Stimulated activated CD4-positive, alpha-beta T cell treated with anti-CD3 and anti-CD28 coated beads, Interleukin-4, amount 100 ng/mL, for 1 hour (primary cell): ENCODE data around the gene TFF2.

Experiments
- DNase-seq: peaks from one replicate; pipeline ENCODE4 v3.0.0-alpha.2; 2020

Gene TFF2

DNA sequence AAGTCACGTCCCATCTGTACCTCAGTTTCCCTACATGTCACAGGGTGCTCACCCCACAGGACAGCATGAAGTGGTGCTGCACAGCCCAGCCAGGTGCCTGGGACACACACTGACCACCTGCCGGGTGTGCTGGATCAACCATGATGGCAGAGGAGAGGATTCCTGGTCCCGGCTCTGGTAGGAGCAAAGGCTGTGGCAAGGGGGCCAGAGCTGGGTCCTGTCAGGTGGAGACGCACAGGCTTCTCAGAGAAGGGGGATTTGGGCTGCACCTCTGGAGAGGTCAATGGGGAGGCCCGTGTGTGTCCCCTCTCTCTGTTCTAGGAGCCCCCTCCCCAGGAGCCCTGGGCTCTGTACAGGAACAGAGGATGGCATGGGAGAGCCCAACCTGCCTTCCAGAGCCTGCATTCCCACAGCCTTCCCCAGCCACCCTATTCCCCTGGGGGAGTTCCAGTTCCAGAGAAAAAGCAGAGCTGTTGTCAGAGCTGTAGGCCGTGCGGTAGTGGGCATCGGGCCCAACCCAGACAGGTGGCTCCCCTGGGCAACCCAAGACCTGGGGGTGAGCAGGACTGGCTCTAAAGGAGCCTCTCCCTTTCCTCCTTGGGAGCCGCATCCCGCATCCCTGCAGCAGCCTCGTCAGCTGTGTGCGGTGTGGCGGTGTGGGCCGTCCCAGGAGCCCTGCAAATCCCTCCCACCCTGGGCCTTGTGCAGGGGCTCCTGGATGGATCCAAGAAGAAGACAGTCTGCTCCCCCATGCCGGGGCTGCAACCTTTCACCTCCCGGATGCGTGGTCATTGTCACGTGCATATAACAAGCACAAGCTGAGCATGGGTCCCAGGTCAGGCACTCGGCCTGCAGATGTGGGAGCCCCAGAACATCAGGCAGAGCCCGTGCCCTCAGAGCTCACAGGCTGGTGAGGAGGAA is 32.7 kb downstream of the TFF2 start:
- no peak for DNase-seq

DNA sequence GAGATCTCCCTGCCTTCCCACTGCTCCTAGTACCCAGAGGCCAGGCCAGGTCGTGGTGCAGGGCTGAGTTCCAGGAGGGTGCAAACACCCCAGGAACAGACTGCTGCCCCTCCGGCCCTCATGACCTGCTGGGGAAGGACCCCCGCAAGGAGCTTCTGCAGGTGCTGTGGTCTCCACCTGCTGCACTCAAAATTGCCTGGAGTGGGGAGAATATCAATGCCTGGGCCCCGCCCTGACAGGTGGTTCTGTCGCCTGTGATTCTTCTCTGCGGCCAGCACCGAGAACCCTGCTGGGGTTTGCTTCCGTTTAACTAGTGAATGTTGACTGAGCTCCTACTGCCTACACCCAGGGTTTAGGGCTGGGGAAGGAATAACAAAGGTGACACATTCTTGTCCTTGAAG is 33.5 kb downstream of the TFF2 start:
- no peak for DNase-seq

DNA sequence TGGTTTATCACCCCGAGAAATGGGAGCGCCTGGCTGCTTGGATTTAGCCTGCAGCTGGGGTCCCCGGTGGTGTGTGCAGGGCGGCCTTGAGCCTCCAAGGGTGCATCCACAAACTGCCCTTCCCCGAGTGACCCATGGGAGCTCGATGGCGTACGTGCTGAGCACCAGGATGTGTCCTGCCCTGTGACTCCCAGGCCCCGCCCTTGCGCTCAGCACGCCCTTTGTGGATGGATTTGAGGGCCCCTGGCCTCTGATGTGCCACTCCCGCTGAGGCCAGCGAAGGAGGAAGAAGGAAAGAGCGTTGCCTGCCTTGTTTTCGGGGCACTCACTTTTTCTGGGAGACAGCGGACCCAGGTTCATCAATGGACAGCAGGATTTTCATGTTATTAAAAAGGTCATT is 33.9 kb downstream of the TFF2 start:
- DNase-seq: no peak

DNA sequence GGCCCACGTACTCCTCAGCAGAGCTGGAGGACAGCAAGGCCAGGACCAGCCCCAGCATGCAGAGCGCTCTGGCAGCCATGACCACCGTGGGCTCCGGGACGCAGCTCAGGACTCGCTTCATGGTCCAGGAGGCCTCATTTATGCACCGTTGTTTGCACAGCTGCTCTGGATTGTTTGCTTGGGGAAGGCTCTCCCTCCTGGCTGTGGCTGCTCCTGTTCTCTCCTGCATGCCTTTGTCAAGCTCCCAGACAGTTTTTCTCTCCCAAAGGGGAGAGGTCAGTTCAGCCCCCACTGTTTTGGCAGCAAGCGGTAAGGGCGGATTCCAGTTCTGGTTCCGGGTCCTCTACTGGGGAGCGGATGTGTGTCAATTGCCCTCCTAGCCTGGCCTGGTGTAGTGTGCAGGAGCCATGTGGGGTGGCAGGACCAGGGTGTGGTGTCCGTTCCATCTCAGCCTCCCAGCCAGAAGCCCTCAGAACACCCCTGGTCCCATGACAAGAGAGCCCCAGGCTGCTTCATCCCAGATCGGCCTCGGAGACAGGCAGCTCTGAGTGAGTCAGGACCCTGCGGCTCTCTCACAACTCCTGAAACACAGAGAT is 35.4 kb downstream of the TFF2 start, which contains the start of gene TFF3:
Gene TFF3 (minus strand): TSS at position 114 of the 596 bp plus-strand sequence. CDS start 35 bp downstream, at position 79.
- DNase-seq: no peak

DNA sequence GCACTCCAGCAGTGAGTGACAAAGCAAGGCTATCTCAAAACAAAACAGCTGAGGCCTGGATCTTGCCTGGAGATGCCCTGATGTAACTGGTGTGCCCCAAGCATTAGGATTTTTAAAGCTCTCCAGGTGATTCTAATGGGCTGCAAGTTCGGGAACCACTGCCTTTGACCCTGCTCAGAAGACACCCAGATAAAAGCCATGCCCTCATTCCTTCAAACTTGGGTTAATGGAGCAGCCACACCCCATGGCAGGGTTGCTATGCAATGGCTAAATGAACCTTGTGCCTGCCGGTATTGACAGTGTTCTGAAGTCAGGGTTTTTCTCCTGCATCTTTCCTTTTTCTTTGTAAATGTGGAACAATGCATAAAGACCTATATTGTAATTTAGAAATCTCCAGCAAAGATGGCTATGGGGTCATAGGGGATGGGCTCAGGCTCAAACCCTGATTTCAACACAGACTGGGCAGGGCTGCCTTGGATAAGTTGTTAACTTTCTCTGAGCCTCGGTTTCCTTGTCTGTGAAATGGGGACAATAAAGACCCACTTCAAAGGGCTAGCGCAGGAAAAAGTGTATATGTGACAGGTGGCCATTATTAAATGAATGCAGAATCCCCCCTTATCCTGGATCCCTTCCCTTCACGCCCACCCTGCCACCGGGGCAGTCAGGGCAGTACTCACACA is 36.0 kb downstream of the TFF2 start:
- no peak for DNase-seq

DNA sequence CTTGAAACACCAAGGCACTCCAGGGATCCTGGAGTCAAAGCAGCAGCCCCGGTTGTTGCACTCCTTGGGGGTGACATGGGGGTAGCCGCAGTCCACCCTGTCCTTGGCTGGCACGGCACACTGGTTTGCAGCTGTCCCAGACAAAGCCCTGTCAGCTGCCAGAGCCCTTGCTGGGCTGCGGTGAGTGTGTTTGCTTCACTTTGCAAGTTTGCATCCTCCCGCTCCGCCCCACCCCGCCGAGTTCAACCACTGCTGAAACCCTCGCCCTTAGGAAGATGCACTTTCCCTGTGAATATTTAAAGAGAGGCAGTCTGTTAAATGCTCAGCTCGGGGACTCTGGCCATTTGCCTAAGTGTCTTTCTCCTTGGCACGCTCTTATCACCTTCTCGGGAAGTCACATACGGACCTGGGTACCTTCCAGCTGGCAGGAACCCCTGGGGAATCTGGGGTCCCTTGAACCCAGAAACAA is 37.3 kb downstream of the TFF2 start:
- no peak for DNase-seq

DNA sequence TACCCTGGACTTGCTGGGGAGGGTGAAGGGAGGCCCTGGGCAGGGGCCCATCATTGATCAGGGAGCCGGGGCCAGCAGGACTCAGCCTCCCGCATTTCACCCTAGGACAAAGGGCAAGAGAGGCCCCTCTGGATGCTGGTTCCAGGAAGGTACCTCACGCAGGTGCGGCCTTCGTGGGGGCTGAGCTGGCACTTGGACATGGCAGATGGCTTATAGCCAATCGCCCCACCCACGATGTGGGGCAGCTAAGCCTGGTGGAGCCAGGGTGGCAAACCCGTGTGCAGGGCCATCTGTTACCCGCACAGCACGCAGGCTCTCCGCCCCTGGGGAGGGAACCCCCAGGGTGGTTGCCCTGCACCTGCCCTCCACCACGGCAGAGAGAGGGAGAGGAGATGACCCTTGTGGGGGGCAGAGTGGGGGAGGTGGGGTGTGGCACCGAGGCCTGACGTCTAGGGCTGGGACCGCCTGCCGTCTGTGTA is 38.1 kb downstream of the TFF2 start:
- no peak for DNase-seq

DNA sequence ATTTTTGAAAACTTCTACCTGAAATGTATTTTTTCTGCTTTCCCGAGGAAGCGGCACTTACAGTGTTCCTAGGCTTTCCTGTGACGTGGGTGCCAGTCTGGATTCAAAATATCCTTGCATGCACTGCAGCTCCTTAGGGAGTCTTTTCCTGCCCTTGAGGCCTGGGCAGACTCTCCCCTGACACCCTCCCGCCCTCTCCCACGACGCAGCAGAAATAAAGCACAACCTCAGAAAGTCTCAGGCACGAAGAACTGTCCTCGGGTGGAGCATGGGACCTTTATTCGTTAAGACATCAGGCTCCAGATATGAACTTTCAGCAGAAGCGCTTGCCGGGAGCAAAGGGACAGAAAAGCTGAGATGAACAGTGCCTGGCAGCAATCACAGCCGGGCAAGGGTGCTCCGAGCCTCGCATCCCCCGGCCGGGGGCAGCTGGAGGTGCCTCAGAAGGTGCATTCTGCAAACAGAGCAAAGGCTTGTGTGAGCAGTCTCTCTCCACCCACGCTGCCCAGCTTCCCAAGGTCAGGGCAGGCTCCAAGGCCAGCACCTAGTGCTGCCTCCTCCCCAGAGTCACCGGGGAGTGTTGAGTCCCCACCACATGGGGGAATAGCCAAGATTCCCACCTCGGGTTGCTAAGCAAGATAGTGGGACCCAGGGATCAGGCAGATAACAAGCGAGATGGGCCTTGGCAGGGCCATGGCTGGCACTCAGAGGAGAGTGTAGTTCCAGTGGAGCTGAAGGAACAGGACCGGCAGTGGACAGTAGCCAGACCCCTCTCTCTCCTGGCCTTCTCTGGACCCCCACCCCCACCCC is 38.8 kb downstream of the TFF2 start:
- DNase-seq: no peak

DNA sequence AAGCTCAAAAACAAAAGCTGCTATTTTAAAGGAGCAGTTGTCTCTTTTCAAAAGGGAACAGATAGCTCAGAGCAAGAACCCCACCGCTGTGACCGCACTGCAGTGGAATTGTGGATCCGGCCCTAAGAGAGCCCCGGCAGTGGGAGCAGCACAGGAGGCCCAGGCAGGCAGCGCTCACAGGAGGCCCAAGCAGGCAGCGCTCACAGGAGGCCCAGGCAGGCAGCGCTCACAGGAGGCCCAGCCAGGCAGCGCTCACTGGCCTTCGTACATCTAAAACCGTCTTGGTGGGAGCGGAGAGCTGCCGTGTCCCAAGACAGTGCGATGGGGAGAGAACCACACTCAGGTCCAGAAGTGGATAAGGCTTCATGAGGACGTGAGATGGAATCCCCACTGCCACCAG is 39.6 kb downstream of the TFF2 start:
- DNase-seq: no peak

DNA sequence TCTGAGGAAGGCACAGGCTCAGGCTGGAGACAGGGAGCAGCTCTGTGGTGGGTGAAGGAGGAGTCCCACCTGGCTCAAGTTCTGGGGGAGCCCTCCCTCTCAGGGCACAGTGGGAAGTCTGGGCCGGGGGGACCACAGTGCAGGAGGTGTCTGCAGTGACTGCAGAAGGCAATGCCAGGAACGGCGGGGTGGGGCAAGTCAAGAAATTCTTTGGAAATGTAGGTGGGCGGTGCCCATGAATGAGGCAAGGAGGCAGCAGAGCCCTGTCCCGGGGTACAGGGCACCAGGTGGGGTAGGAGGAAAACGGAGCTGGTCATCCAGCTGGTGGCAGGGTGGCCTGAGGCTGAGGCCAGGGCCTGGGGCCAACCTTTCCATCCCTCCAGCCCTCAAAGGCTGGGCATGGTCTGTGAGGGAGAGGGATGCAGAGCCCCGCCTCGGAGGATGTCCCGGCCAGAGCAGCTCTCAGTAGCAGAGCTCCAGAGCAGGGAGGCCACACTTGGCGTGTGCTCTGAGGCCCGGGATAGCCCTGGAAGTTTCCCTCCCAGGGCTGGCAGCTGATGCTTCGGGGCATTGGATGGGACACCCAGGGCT is 40.3 kb downstream of the TFF2 start:
- DNase-seq: no peak

DNA sequence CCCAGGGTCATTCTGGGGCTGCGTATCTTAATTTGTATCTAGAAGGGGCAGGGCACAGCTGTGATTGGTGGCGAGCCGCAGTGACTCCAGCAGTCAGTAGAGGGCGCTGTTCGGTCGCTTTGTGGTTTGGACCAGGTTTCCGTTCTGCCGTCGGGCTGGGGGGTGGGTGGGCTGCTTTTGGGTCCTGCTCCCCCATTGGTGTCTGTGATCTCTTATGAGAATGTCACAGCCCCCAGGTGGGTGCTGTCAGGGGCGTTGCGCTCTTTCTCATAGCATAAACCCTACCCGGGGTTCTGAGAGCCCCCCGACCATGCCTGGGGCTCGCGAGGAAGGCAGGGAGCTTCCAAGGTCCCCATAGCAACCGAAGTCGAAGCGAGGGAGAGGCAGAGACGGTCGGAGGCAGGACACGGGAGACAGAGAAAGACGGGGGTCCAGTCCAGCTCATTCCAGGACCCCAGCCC is 41.0 kb downstream of the TFF2 start:
- peak; percentile 73 for DNase-seq

DNA sequence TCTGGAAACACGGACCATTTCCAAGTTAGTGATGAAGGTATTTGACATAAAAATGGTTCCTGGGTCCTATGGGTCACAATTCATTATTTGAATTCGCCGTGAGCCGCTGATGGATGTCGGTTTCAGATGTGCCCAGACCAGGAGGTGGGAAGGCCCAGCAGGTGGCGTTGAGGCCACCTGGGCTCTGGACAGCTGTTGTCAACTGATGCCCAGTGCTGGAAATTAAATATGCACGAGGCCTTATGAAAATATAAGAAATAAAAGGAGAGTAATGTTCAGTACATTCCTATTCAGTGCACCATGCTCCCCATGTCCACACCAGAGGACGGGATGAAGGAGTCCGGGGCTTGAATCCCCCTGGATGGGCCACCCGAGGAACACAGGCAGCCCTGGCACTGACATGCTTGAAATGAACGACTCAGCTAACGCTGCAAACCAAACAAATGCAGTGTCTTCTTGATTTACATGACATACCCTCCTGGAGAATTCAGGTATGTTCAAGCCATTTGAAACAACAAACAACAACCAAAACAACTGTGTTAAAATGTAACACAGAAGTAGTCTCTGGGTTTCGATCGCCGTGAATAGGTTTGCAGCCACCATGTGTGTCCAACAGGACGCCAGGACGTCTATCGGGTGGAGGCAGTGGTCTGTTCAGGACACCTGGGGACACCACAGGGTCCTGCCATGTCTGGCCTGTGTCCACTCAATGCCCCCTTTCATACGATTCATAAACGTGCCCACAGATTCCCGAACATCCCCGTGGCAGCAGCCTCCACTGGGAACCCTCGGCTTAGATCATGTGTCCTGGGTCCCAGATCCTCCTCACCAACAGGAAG is 41.7 kb downstream of the TFF2 start:
- DNase-seq: no peak

DNA sequence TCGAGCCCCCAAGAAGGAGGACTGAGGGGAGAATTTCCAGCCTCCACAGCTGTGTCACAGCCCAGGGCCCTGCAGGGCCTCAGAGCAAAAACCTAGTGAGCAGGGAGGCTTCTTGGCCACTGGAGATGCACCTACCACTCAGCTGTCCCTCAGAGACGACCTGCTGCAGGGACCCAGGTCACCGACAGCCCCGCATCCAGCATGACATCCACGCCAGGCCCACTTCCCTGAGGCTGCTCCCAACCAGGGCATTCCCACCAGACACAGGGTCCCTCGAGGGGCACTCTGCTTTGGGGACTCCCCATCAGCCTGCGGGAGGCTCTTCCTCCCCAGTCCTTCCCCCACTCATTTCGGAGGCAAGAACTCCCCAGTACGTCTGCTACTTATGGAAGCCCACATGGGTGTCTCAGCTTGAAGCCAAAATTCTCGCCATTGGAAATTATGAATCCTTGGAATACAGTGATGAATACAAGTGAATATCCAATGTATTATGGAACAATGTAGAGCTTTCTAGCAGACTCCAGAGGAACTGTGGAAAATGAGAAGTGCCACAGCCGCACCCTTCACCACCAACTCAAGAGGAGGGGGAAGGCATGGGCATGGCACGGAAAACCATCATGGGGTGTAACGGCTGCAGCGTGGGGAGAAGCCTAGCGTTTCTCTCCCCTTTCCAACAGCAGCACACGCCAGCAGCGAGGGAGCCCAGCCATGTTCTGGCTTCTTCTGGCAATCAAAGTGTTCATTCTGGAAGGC is 42.5 kb downstream of the TFF2 start:
- no peak for DNase-seq

DNA sequence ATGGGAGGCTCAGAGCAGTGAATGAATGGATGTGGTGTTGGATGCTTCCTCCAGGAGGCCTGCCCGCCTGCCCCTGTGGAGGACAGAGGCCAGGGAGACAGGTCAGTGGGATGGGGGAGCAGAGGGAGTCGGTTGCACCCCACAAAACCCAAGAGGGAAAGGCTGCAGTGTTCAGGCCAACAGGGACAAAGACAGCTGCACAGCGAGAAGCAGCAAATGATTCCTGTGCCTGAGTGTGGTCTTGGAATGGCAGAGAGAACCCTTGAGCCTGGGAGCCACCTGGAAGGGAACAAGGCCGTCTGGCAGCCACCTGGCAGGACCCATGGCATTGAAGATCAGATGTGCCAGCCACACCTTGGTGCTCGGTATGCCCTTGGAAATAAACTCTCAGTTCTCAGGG is 43.7 kb downstream of the TFF2 start:
- DNase-seq: no peak

DNA sequence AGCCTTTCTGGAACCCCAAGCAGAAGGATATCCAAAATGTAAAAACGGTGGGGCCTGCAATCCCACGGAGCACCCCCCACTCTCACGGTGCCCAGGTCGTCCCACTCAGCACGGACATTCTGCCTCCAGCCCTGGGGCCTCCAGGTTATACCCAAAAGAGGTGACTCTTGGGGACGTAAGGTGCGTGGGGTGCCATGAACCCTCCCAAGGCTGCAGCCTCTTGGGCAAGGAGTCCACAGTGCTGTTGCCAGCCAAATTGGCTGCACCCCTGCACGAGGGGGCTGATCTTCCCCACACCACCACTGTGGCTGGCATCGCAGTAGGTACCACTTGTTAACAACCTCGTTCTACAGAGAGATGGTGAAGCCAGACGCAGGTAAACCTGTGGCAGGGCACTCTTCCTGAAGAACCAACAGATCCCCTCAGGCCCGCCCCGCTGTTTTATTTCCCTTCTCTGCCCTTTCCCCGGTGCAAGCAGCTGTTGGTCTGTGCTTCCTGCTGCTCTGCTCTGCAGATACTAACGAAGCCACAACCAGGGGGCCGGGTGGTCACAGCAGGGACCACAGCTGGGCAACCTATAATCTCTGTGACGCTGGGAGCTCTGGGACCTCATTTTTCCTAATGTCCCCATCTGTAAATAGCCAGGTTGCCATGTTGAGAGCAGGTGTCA is 44.3 kb downstream of the TFF2 start:
- DNase-seq: no peak

DNA sequence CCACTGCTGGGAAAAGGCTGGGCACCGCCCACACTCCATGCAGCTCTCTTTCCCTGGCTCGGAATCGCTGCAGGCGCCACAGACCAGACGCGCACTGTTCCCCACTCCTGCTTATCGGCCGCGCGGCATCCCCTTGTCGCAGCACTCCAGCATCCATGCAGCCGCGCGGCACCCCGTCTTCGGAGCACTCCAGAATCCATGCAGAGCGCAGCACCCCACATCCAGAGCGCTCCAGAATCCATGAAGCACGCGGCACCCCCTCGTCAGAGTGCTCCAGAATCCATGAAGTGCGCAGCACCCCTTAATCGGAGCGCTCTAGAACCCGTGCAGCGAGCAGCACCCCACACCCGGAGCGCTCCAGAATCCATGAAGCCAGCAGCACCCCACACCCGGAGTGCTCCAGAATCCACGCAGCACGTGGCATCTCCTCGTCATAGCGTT is 45.1 kb downstream of the TFF2 start:
- no peak for DNase-seq

DNA sequence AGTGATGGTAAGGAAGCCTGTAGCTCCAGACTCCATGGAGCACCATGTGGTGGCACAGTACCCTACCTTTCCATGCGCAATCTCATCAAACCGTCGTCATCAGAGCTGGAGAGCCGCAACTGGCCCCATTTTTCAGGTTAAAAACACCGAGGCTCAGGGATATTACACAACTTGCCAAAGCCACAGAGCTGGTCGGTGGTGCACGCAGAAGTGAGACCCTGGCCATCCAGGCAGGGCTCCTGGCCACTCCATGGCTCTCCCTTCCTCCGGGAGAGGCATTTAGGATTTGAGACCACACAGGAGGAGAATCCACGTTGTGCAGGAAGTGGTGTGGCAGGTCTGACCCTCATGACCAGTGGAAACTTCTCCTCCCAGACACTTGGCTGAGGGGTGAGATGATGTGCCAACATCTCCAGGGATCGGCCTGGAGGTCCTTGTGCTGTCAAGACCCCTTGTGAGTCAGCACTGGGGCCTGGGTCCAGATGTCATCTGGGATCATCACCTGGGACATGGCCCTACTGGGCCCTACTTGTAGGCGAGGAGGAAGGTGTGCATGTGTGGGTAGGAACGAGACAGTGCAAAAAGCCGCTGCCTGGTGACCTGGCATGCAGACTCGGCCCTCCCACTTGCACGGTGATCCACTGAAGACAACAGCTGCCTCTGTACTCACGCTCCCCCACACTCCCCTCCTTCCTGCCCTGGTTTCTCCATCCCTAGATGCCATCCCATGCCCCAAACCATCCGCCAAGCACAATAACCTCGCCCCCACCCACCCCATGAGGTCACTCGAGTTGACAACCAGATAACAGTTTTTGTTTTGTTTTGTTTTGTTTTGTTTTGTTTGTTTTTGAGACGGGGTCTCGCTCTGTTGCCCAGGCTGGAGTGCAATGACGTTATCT is 46.0 kb downstream of the TFF2 start:
- no peak for DNase-seq

DNA sequence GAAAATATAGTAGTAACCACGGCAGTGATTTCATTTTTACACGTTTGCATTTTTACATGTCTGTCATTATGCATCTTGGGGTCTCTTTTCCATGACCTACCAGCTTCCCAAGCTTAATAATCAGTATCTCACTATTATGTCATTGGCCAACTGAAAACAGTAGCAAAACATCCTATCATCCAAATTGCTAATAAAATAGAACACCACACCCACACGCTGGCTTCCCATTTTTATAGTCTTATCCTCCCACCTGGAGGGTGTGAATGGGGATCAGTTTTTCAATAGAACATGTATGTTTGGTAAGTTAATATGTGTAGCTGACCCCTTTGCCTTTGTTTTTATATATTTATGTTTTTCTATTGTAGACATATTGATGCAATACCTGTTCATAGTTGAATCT is 47.4 kb downstream of the TFF2 start:
- no peak for DNase-seq

DNA sequence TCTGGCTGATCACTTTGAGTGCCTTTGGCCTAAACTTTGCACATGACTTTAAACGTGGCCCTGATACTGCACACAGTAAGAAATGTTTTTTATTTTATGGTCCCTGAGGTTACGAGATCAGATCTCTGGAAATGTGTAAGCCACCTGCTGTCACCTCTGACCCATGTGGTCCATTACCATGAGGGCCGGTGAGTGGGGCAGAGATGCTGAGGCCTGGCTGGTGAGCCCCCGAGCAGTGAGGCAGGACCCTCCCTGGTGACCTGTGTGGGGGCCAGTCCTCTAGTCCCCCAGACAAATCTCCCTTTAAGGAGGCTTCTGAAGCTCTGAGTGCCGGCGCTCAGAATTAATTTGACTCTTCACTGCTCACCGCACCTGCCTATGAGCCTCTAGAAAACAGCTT is 48.0 kb downstream of the TFF2 start:
- DNase-seq: no peak
